Aorta (tissue), 5 donors: ENCODE data around the gene PSMA1. TPM values are rescaled to one million over a fixed set of nuclear protein-coding genes. Genes with fewer than 3 reads are reported as not detected.
A peak's percentile ranks its signal among the peaks of the same experiment; 100 is the strongest.

Experiments
- ATAC-seq: fragments of 200-7000 bp; cut with Tn5 transposase; one replicate; pipeline ENCODE4 v1.9.1; 2022; ENCODE audit warnings: moderate library complexity; ENCODE audit not compliant: low FRiP score
- DNase-seq, 2 donors: peaks; one replicate each; pipeline ENCODE4 v3.0.0-alpha.2; 2020
- H3K27ac ChIP-seq, 2 donors: one replicate each; pipeline ENCODE4 v1.5.1; 2013; ENCODE audit warnings: low read length in 2 of 2, mild to moderate bottlenecking in 2 of 2, moderate library complexity in 2 of 2, control low read depth in 1 of 2, inconsistent platforms in 1 of 2, low read depth in 1 of 2
- H3K27me3 ChIP-seq, 2 donors: one replicate each; pipeline ENCODE4 v1.6.1; 2013; ENCODE audit warnings: control low read depth in 1 of 2, low read length in 1 of 2, mild to moderate bottlenecking in 1 of 2, moderate library complexity in 1 of 2; ENCODE audit not compliant: insufficient read depth in 2 of 2, control insufficient read depth in 1 of 2
- H3K36me3 ChIP-seq, 2 donors: one replicate each; pipeline ENCODE4 v1.6.1; 2013; ENCODE audit warnings: control low read depth in 1 of 2, low read length in 1 of 2, mild to moderate bottlenecking in 1 of 2; ENCODE audit not compliant: insufficient read depth in 2 of 2, control insufficient read depth in 1 of 2
- H3K4me1 ChIP-seq, 2 donors: one replicate each; pipeline ENCODE4 v1.6.1; 2013; ENCODE audit warnings: low read length in 2 of 2, control low read depth in 1 of 2, mild to moderate bottlenecking in 1 of 2, moderate library complexity in 1 of 2; ENCODE audit not compliant: insufficient read depth in 2 of 2, control insufficient read depth in 1 of 2
- H3K4me3 ChIP-seq, 2 donors: one replicate each; pipeline ENCODE4 v1.5.1; 2013; ENCODE audit warnings: low read length in 2 of 2, control low read depth in 1 of 2, mild to moderate bottlenecking in 1 of 2
- H3K9me3 ChIP-seq: one replicate; pipeline ENCODE4 v1.6.1; 2013; ENCODE audit warnings: mild to moderate bottlenecking, low read length; ENCODE audit not compliant: control insufficient read depth
- WGBS, 2 donors: extraction: QIAGEN DNeasy Blood & Tissue Kit; methylation state at CpG; one replicate each; pipeline ENCODE4 v1.1.7; 2013; 5-methylcytosine and 5-hydroxymethylcytosine counted together
- intact Hi-C, 2 donors: fragments of 100-400 bp; cut with DNase I; formaldehyde crosslinking; loops; one replicate each; pipeline versions ENCODE4 v1.14.2 to v1.15.0; 2022
- polyA plus RNA-seq, 2 donors: library from polyadenylated mRNA; stranded (reverse); fragments of 200-250 nt; gene quantifications; one replicate each; pipeline ENCODE4 v1.2.3, GENCODE V29; 2013
- total RNA-seq, 2 donors: library from RNA; stranded (reverse); fragmentation: NEBNext Ultra II Directional; extraction: Animal tissue kit (Norgen Biotek cat#: 25700); gene quantifications; one replicate each; pipeline ENCODE4 v1.2.1, GENCODE V29; 2021
- donor health status: healthy with polysubstance abuse.
- donor health status: Bipolar disorder and iron deficiency.
- donor health status: DM: no; HTN: no; CAD: no.
- donor health status: DM: no; HTN: no; CAD: no.
- donor health status: DM: yes; HTN: yes; CAD: no.

The PSMA1 gene
- total and polyA plus RNA-seq, 4 donors = 92.8 to 133 (median 120) TPM

- H3K4me3 ChIP-seq = no peak overlapping the region
- no peaks in the 10 kb centered on the region for H3K9me3 ChIP-seq
- intact Hi-C loops = no loop called here
- H3K27ac ChIP-seq = no peak overlapping the region
- no peak for DNase-seq
- no peaks in the 10 kb centered on the region for H3K36me3 ChIP-seq
- ATAC-seq = no peak
- peaks cover 0 to 2% of the 10 kb centered on the region in 2 donors for H3K4me1 ChIP-seq
- 43 to 52% methylated on average over 2 of the region's 2 CpGs for WGBS, 2 donors
- no peaks in the 10 kb centered on the region for H3K27me3 ChIP-seq
Observed at GRCh38 chr11:14551380-14551779, 31.2 kb upstream of the PSMA1 start.

GRCh38 chr11:14549891-14550290 is 29.7 kb upstream of the PSMA1 start:
- Histone ChIP-seq H3K27ac (no peak overlapping the region), H3K36me3 (no peaks in the 10 kb centered on the region), H3K9me3 (no peaks in the 10 kb centered on the region), H3K27me3 (no peaks in the 10 kb centered on the region), H3K4me1 (peaks cover 0 to 2% of the 10 kb centered on the region in 2 donors), H3K4me3 (no peak overlapping the region)
- intact Hi-C loops = no loop called here
- no peak for ATAC-seq
- DNase-seq = no peak
- 90 to 91% methylated on average over 4 of the region's 4 CpGs for WGBS, 2 donors

GRCh38 chr11:14547440-14547839 is 27.3 kb upstream of the PSMA1 start:
- H3K4me3 ChIP-seq = no peak overlapping the region
- 68 to 86% methylated on average over 2 of the region's 2 CpGs for WGBS, 2 donors
- H3K4me1 ChIP-seq = peaks cover 0 to 2% of the 10 kb centered on the region in 2 donors
- ATAC-seq (no peak), DNase-seq (no peak)
- H3K27me3 ChIP-seq = no peaks in the 10 kb centered on the region
- H3K9me3 ChIP-seq = no peaks in the 10 kb centered on the region
- no peaks in the 10 kb centered on the region for H3K36me3 ChIP-seq
- intact Hi-C loops = no loop called here
- H3K27ac ChIP-seq = no peak overlapping the region

GRCh38 chr11:14546672-14547071 is 26.5 kb upstream of the PSMA1 start:
- ATAC-seq (no peak), DNase-seq (no peak)
- no peaks in the 10 kb centered on the region for H3K36me3 ChIP-seq
- H3K27me3 ChIP-seq = no peaks in the 10 kb centered on the region
- H3K9me3 ChIP-seq = no peaks in the 10 kb centered on the region
- no peak overlapping the region for H3K4me3 ChIP-seq
- no peak overlapping the region for H3K27ac ChIP-seq
- intact Hi-C loops = no loop called here
- H3K4me1 ChIP-seq = no peaks in the 10 kb centered on the region

GRCh38 chr11:14544611-14545010 is 24.4 kb upstream of the PSMA1 start:
- no peaks in the 10 kb centered on the region for H3K9me3 ChIP-seq
- ATAC-seq (no peak), DNase-seq (no peak)
- 12 to 16% methylated on average over 3 of the region's 3 CpGs for WGBS, 2 donors
- no peak overlapping the region for H3K27ac ChIP-seq
- H3K4me3 ChIP-seq = no peak overlapping the region
- intact Hi-C loops = loop anchor here (5.0 kb wide), 2 partner anchors 38 to 353 kb away; no protein-coding TSS in a partner anchor
- H3K4me1 ChIP-seq = peaks cover 0 to 3% of the 10 kb centered on the region in 2 donors
- H3K27me3 ChIP-seq = no peaks in the 10 kb centered on the region
- H3K36me3 ChIP-seq = no peaks in the 10 kb centered on the region

GRCh38 chr11:14543260-14543659 is 23.1 kb upstream of the PSMA1 start:
- no peak overlapping the region for H3K27ac ChIP-seq
- no peak overlapping the region for H3K4me3 ChIP-seq
- no peak for DNase-seq
- H3K27me3 ChIP-seq = no peaks in the 10 kb centered on the region
- no peaks in the 10 kb centered on the region for H3K36me3 ChIP-seq
- H3K4me1 ChIP-seq = peaks cover 0 to 3% of the 10 kb centered on the region in 2 donors
- H3K9me3 ChIP-seq = no peaks in the 10 kb centered on the region
- 90 to 92% methylated on average over 1 of the region's 1 CpG for WGBS, 2 donors
- no peak for ATAC-seq
- intact Hi-C loops = loop anchor here (5.0 kb wide), 2 partner anchors 39 to 354 kb away; no protein-coding TSS in a partner anchor

GRCh38 chr11:14542324-14542723 is 22.1 kb upstream of the PSMA1 start:
- intact Hi-C loops = loop anchor here (5.0 kb wide), 2 partner anchors 40 to 355 kb away; no protein-coding TSS in a partner anchor
- no peak overlapping the region for H3K4me3 ChIP-seq
- no peak for ATAC-seq
- DNase-seq = no peak
- H3K27ac ChIP-seq = no peak overlapping the region
- no peaks in the 10 kb centered on the region for H3K36me3 ChIP-seq
- peaks cover 0 to 3% of the 10 kb centered on the region in 2 donors for H3K4me1 ChIP-seq
- H3K9me3 ChIP-seq = no peaks in the 10 kb centered on the region
- H3K27me3 ChIP-seq = no peaks in the 10 kb centered on the region

GRCh38 chr11:14541192-14541947 is 21.2 kb upstream of the PSMA1 start:
- H3K4me3 ChIP-seq = no peak overlapping the region

GRCh38 chr11:14539982-14540421 is 19.8 kb upstream of the PSMA1 start:
- peak overlapping the region; percentile 67 to 70 for H3K27ac ChIP-seq
- H3K9me3 ChIP-seq = no peaks in the 10 kb centered on the region
- peak overlapping the region in 1 of 2 donors; percentile 6 for H3K4me3 ChIP-seq
- no peaks in the 10 kb centered on the region for H3K27me3 ChIP-seq
- WGBS, 2 donors = 7 to 8% methylated on average over 4 of the region's 4 CpGs
- no peaks in the 10 kb centered on the region for H3K36me3 ChIP-seq
- intact Hi-C loops = loop anchor here (2.0 to 5.0 kb wide), 6 partner anchors 19 to 367 kb away; partner anchors contain the start of genes PDE3B (in 2 of the 2), CYP2R1 (in 1 of the 2) and PSMA1 (in 1 of the 2)
- peak; percentile 31 for ATAC-seq
- no peak for DNase-seq
- peaks cover 0 to 3% of the 10 kb centered on the region in 2 donors for H3K4me1 ChIP-seq

More at GRCh38 chr11:14541192-14541947, 21.2 kb upstream of the PSMA1 start:
- no peaks in the 10 kb centered on the region for H3K9me3 ChIP-seq
- ATAC-seq (peak; percentile 53), DNase-seq (no peak)
- intact Hi-C loops = loop anchor here (5.0 kb wide), 2 partner anchors 41 to 356 kb away; no protein-coding TSS in a partner anchor
- H3K27me3 ChIP-seq = no peaks in the 10 kb centered on the region
- H3K36me3 ChIP-seq = no peaks in the 10 kb centered on the region
- H3K4me1 ChIP-seq = peaks cover 0 to 3% of the 10 kb centered on the region in 2 donors
- WGBS, 2 donors = 31 to 33% methylated on average over 6 of the region's 6 CpGs
- peak overlapping the region; percentile 68 to 83 for H3K27ac ChIP-seq
